ENCODE data around the gene SHTN1.

Gene SHTN1

DNA sequence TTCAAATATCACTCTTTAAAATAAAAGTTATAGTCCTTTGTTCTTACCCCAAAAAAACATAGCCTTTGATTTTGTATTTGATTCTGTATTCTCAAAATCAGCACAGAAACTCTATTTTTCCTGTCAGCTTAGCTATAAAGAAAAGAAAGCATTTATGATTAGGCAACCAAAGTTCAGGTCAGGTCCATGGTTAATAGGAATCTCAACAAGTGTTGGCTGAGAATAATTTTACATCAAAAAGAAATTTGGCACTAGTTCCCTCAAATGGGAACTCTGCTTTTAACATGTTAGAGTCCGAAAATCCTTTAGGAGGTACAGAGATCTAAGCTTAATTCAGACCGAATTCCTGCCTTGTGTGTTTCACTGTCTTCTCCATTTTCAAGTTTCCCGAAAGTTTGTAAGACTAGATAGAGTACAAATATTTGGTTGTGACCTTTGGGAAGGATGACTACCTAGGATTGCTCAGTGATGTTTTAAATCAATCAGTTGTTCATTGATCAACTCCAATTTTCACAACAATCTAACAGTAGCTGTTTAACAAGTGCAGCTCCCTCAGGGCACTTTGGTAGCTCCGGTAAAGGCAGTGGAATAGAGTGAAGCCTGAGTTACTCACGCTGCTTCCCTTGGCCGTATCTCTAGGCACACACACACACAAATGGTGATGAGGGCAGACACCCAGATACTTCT is 164.5 kb downstream of the SHTN1 start:
- Histone ChIP-seq H3K27ac (ENCODE audit: low read length) (no peak overlapping the region), H3K36me3 (ENCODE audit: control insufficient read depth, insufficient read depth, low read length) (no peaks in the 10 kb centered on the region), H3K9me3 (ENCODE audit: control insufficient read depth, insufficient read depth, low read length) (no peaks in the 10 kb centered on the region), H3K27me3 (ENCODE audit: control insufficient read depth, insufficient read depth, low read length) (no peaks in the 10 kb centered on the region), H3K4me3 (ENCODE audit: low read length) (no peak overlapping the region), H3K4me1 (ENCODE audit: control insufficient read depth, insufficient read depth, low read length) (peaks cover 3% of the 10 kb centered on the region; the same call in 1 of the 2 replicates)
- WGBS (ENCODE audit: insufficient coverage, insufficient read length): no CpG with 5 or more reads among the region's 6 CpGs
- no peak for DNase-seq (ENCODE audit: low read depth, low spot score)

DNA sequence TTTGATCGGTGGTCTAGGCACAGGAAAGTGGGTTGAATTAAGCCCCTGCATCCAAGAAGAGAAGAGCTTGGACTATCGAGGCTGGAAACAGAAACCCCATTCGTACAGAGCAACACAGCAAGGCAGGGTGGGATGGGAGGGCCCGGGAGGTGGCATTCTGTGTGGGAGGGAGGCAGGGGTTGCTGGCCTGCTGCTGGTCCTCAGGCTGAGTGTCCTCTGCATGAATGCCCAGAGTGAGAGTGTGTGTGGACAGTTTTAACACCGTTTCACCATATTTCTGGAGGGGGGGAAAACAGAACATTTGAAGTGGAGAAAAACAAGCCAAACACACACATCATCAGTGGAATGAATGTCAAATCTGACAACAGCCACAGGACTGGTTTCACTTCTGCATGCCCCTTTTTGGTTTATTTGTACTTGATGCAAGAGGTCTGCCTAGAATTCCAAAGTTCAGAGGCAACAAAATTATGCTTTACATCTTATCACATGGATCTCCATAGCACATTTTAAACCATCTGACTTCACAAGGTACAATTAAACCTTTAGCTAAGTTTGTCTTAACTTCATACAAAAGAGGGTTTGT is 166.8 kb downstream of the SHTN1 start:
- Histone ChIP-seq H3K4me3 (ENCODE audit: low read length) (no peak overlapping the region), H3K9me3 (ENCODE audit: control insufficient read depth, insufficient read depth, low read length) (no peaks in the 10 kb centered on the region), H3K27me3 (ENCODE audit: control insufficient read depth, insufficient read depth, low read length) (no peaks in the 10 kb centered on the region), H3K4me1 (ENCODE audit: control insufficient read depth, insufficient read depth, low read length) (peaks cover 9% of the 10 kb centered on the region; the same call in 1 of the 2 replicates), H3K36me3 (ENCODE audit: control insufficient read depth, insufficient read depth, low read length) (no peaks in the 10 kb centered on the region), H3K27ac (ENCODE audit: low read length) (no peak overlapping the region)
- WGBS (ENCODE audit: insufficient coverage, insufficient read length): no CpG with 5 or more reads among the region's 5 CpGs
- no peak for DNase-seq (ENCODE audit: low read depth, low spot score)

GRCh38 chr10:116836902-116837523 is 168.0 kb downstream of the SHTN1 start:
- Histone ChIP-seq H3K36me3 (ENCODE audit: control insufficient read depth, insufficient read depth, low read length) (no peaks in the 10 kb centered on the region), H3K27ac (ENCODE audit: low read length) (no peak overlapping the region), H3K4me3 (ENCODE audit: low read length) (no peak overlapping the region), H3K9me3 (ENCODE audit: control insufficient read depth, insufficient read depth, low read length) (no peaks in the 10 kb centered on the region), H3K27me3 (ENCODE audit: control insufficient read depth, insufficient read depth, low read length) (no peaks in the 10 kb centered on the region), H3K4me1 (ENCODE audit: control insufficient read depth, insufficient read depth, low read length) (peaks cover 9% of the 10 kb centered on the region; the same call in 1 of the 2 replicates)
- WGBS (ENCODE audit: insufficient coverage, insufficient read length): no CpG with 5 or more reads among the region's 8 CpGs
- DNase-seq (ENCODE audit: low read depth, low spot score): no peak

GRCh38 chr10:116836083-116836482 is 168.9 kb downstream of the SHTN1 start:
- H3K27ac ChIP-seq (ENCODE audit: low read length): no peak overlapping the region
- no CpG with 5 or more reads among the region's 4 CpGs for WGBS (ENCODE audit: insufficient coverage, insufficient read length)
- H3K4me3 ChIP-seq (ENCODE audit: low read length): no peak overlapping the region
- no peaks in the 10 kb centered on the region for H3K27me3 ChIP-seq (ENCODE audit: control insufficient read depth, insufficient read depth, low read length)
- peaks cover 9% of the 10 kb centered on the region; the same call in 1 of the 2 replicates for H3K4me1 ChIP-seq (ENCODE audit: control insufficient read depth, insufficient read depth, low read length)
- H3K36me3 ChIP-seq (ENCODE audit: control insufficient read depth, insufficient read depth, low read length): no peaks in the 10 kb centered on the region
- H3K9me3 ChIP-seq (ENCODE audit: control insufficient read depth, insufficient read depth, low read length): no peaks in the 10 kb centered on the region
- no peak for DNase-seq (ENCODE audit: low read depth, low spot score)

DNA sequence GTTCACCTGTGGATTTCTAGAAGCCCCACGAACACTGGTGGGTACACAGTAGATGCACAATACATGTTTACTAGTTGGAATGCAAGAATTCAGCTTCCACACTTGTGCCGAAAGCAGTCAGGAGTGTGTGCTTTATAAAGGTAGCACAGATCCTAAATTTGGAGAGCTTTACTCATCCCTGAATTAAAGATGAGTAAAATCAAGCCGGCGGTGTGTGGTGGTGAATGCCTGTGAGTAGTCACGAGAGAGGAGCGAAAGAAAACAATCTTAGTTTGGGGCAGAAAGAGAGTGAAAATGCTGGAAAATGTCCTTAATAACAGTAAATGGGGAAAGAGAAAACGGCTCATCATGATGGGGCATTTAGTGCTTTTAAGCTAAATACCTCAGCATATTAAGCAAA is 169.3 kb downstream of the SHTN1 start:
- no peak overlapping the region for H3K27ac ChIP-seq (ENCODE audit: low read length)
- peaks cover 9% of the 10 kb centered on the region; the same call in 1 of the 2 replicates for H3K4me1 ChIP-seq (ENCODE audit: control insufficient read depth, insufficient read depth, low read length)
- H3K4me3 ChIP-seq (ENCODE audit: low read length): no peak overlapping the region
- no peaks in the 10 kb centered on the region for H3K9me3 ChIP-seq (ENCODE audit: control insufficient read depth, insufficient read depth, low read length)
- DNase-seq (ENCODE audit: low read depth, low spot score): no peak
- no CpG with 5 or more reads among the region's 7 CpGs for WGBS (ENCODE audit: insufficient coverage, insufficient read length)
- no peaks in the 10 kb centered on the region for H3K36me3 ChIP-seq (ENCODE audit: control insufficient read depth, insufficient read depth, low read length)
- H3K27me3 ChIP-seq (ENCODE audit: control insufficient read depth, insufficient read depth, low read length): no peaks in the 10 kb centered on the region

GRCh38 chr10:116833986-116834985 is 170.7 kb downstream of the SHTN1 start:
- no peak for DNase-seq (ENCODE audit: low read depth, low spot score)
- Histone ChIP-seq H3K9me3 (ENCODE audit: control insufficient read depth, insufficient read depth, low read length) (no peaks in the 10 kb centered on the region), H3K4me3 (ENCODE audit: low read length) (no peak overlapping the region), H3K27me3 (ENCODE audit: control insufficient read depth, insufficient read depth, low read length) (no peaks in the 10 kb centered on the region), H3K36me3 (ENCODE audit: control insufficient read depth, insufficient read depth, low read length) (no peaks in the 10 kb centered on the region), H3K27ac (ENCODE audit: low read length) (no peak overlapping the region), H3K4me1 (ENCODE audit: control insufficient read depth, insufficient read depth, low read length) (peaks cover 9% of the 10 kb centered on the region; the same call in 1 of the 2 replicates)
- WGBS (ENCODE audit: insufficient coverage, insufficient read length): no CpG with 5 or more reads among the region's 17 CpGs

DNA sequence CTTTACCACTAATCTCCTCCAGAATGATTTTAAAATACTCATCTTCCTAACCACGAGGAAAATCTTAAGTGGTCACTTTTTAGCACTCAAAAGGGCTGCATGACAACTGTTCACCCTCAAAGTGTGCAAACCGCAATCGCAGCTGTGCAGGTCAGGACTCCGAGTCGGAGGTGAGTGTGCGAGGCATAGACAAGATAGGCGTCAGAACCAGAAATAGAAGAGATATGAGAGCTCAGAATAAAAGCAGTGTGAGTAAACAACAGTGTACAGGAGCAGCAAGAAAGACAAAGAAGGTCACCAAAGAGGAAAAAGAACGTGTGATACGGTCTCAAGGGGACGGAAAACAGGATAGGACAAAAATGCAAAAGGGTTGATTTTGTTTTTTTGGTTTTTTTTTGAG is 173.2 kb downstream of the SHTN1 start:
- H3K27me3 ChIP-seq (ENCODE audit: control insufficient read depth, insufficient read depth, low read length): no peaks in the 10 kb centered on the region
- no peak for DNase-seq (ENCODE audit: low read depth, low spot score)

More for the DNA sequence above, 173.2 kb downstream of the SHTN1 start:
- Histone ChIP-seq H3K36me3 (ENCODE audit: control insufficient read depth, insufficient read depth, low read length) (no peaks in the 10 kb centered on the region), H3K4me3 (ENCODE audit: low read length) (no peak overlapping the region), H3K27ac (ENCODE audit: low read length) (no peak overlapping the region), H3K4me1 (ENCODE audit: control insufficient read depth, insufficient read depth, low read length) (peaks cover 11% of the 10 kb centered on the region; the same call in 1 of the 2 replicates), H3K9me3 (ENCODE audit: control insufficient read depth, insufficient read depth, low read length) (no peaks in the 10 kb centered on the region)
- WGBS (ENCODE audit: insufficient coverage, insufficient read length): no CpG with 5 or more reads among the region's 10 CpGs

Measured in iPS DF 6.9 (cell line).